T-helper 22 cell (primary cell): ENCODE data around the gene CAGE1.
"Not testable (repeated sequence)": the region's sequence is repeated elsewhere in the genome, so short reads cannot be mapped to it uniquely, and the experiment has no call there.

Source experiments
- DNase-seq: peaks from one replicate; pipeline ENCODE4 v3.0.0-alpha.2; 2020; ENCODE audit warnings: low read depth

CAGE1 gene

DNA sequence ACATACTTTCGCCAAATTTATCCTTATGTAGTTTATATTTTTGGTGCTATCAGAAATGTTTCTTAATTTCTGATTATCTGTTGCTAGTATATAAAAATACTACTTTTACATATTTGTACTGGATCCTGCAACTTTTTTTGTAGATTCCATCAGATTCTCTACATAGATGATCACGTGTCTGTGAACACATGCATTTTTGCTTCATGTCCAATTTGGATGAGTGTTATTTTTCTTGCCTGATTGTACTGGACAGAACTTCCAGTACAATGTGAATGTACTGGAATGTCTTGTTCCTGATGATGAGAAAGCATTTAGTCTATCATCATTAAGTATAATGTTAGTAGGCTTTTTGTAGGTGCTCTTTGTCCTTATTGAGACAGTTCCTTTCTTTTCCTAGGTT lies 51.5 kb downstream of the CAGE1 start:
- no peak for DNase-seq

GRCh38 chr6:7335519-7335918 lies 54.0 kb downstream of the CAGE1 start:
- DNase-seq: no peak

- DNase-seq: no peak
Measured at GRCh38 chr6:7334685-7335084, 54.9 kb downstream of the CAGE1 start.

DNA sequence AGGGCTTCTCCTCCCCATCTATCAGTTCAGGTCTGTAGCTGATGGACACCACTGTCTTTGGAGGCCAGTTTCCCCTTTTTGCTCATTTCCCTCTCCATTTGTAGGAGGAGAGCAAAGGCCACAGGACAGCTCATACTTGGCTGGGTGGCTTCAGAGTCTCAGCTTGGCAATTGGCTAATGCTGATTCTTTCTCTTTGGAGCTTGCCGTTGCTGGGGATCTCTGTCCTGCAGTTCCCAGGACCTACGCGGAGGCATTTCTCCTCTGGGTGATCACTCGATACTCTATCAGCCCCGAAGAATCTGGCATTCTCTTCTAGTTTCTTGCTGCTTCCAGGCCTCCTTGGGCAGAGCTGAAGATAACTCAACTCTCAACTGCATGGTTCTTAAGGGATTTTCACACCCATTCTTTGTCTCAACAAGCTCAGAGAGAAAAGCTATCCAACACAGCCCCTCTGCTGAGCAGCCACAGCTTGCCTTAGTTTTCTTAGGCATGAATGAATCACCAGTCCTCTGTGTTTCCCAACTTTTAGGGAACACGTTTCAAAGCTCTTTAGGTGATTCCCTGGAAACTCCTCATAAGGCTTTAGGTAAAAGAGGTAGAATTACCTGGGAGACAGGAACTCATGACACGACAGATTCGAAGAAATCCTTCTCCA lies 57.3 kb downstream of the CAGE1 start:
- DNase-seq: no peak

- DNase-seq: no peak
Measured at GRCh38 chr6:7331452-7331851, 58.1 kb downstream of the CAGE1 start.

- no peak for DNase-seq
Measured at GRCh38 chr6:7328243-7328642, 61.3 kb downstream of the CAGE1 start.

- no peak for DNase-seq
Measured at GRCh38 chr6:7325750-7326149, 63.8 kb downstream of the CAGE1 start.

- no peak for DNase-seq
Measured at GRCh38 chr6:7324520-7324919, 65.0 kb downstream of the CAGE1 start.

- DNase-seq: no peak
Measured at GRCh38 chr6:7323074-7323473, 66.5 kb downstream of the CAGE1 start.

GRCh38 chr6:7321866-7322265 lies 67.7 kb downstream of the CAGE1 start:
- DNase-seq: not testable (repeated sequence)

- not testable (repeated sequence) for DNase-seq
Measured at GRCh38 chr6:7319406-7319805, 70.1 kb downstream of the CAGE1 start.

DNA sequence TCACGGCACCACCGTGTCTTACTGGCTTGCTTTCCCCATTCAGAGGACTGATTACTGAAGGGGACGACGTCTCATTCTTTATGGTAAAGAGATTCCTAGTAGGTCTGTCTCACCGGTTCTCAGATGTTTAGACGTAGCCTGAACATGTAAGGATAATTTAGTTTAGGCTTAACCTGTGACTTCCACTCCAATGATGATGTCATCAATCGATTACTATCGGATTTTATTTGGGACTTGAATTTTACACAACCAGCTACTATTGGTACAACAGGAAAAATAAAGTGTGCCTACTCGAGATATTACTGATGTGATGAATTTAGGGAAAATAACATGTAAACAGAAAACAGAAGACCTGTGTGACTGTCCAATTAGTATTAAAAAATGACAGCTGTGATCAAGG lies 72.0 kb downstream of the CAGE1 start:
- DNase-seq: no peak

GRCh38 chr6:7316658-7317533 lies 72.6 kb downstream of the CAGE1 start:
- no peak for DNase-seq

DNA sequence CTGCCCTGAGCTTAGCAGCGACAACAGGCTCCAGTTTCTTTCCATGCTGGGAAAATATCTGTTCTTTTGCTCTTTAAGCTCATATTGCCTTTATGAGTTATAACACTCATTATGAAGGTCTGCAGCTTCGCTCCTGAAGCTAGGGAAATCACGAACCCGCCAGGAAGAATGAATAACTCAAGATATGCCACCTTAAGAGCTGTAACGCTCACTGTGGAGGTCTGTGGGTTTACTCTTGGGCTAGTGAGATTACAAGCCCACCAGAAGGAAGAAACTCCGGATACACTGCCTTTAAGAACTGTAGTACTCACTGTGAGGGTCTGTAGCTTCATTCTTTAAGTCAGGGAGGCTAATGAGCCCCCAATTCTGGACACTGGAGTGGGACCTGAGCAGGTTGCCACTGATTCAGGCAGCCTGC lies 73.6 kb downstream of the CAGE1 start:
- DNase-seq: no peak

DNA sequence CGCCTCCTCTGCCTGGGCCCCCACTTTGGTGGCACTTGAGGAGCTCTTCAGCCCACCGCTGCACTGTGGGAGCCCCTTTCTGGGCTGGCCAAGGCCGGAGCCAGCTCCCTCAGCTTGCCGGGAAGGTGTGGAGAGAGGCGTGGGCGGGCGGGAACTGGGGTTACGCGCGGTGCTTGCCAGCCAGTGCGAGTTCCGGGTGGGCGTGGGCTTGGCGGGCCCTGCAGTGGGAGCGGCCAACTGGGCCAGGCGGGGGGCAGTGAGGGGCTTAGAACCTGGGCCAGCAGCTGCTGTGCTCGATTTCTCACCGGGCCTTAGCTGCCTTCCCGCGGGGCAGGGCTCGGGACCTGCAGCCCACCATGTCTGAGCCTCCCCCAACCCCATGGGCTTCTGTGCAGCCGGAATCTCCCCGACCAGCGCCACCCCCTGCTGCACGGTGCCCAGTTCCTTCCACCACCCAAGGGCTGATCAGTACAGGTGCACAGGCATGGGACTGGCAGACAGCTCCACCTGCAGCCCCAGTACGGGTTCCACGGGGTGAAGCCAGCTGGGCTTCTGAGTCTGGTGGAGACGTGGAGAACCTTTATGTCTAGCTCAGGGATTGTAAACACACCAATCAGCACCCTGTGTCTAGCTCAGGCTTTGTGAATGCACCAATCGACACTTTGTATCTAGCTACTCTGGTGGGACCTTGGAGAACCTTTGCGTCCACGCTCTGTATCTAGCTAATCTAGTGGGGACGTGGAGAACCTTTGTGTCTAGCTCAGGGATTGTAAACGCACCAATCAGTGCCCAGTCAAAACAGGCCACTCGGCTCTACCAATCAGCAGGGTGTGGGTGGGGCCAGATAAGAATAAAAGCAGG lies 74.2 kb downstream of the CAGE1 start:
- DNase-seq: not testable (repeated sequence)

DNA sequence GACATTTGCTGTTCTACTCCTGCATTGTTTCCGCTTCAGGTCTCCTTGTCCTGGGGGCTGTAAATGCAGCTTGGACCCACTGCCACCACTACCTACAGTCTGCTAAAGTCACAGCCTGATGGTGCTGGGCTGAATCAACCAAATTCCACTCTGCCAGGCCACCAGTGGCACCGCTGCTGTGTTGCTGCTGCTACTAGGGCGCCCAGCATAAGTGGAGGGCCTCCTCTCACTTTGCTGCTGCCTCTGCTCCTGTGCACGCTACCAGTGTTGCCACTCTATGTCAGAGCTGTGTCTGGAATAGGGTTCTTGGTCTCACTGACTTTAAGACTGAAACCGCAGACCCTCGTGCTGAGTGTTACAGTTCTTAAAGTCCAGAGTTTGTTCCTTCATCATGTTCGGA lies 75.1 kb downstream of the CAGE1 start:
- no peak for DNase-seq

DNA sequence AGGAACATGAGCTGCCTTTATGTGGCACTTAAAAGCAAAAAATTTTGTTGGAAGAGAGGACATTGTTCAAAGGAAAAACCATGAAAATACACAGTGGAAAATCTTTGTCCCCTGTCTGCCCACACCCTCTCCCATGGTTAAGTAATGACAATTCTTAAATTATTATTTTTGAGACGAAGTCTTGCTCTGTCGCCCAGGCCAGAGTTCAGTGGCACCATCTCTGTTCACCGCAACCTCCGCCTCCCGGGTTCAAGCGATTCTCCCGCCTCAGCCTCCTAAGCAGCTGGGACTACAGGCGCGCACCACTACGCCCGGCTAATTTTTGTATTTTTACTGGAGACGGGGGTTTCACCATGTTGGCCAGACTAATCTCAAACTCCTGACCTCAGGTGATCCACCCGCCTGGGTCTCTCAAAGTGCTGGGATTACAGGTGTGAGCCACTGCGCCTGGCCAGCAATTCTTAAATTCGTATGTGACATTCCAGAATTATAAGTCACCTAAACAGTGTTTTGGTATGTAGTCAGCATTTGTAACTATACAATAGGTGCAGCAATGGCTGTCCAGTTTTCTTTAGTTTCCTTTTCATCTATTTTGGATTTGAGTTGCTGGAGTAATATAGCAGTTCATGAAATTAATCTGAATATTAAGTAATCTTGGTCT lies 75.9 kb downstream of the CAGE1 start:
- DNase-seq: no peak

DNA sequence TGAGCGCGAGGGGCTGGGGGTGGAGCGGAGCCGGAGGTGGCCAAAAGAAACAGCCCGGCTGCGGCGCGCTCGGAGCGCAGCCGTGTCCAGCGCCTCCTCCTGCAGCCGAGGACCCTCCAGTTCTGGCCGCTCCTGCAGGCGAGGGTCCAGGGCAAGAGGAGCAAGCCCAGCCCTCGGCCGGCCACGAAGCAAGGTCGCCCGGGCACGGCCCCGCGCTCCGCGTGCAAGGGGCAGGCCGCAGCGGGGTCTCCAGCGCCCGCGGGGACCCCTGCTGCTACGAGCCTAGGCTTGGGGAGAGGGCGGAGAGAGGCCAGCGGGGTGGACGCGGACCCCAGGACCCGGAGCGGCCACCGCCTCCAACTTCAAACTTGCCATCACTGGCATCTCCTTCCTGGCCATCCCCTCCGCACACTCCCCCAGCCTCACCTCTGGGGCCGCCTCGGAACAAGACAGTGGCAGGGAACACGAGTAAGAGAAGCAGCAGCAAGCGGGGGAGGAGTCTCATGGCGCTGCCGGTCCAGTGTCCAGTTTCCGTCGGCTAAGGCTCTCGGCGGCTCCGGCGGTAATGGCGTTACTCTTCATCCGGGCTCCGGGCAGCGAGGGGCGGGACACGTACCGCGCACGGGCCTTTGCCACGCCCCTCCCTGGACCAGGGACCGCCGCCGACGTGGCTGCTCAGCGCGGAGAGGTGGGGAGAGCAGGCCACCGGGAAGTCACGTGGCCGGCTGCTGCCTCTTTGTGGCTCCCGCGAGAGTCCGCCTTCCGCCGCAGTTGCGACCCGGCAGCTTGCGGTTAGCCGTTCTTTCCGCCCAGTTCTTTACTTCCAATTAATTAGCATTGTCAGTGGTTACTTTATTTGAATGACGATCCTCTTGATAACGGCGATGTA lies 76.7 kb downstream of the CAGE1 start, which contains the start of gene SSR1:
Gene SSR1 (minus strand): TSS at position 584 of the 889 bp plus-strand sequence. CDS start 79 bp downstream, at position 505.
- DNase-seq: peak; percentile 88

GRCh38 chr6:7311917-7312615 lies 77.5 kb downstream of the CAGE1 start:
- DNase-seq: no peak

GRCh38 chr6:7311176-7311575 lies 78.4 kb downstream of the CAGE1 start:
- DNase-seq: no peak
